Measurements from ENCODE around the gene HMX1. TPM values are rescaled to one million over a fixed set of nuclear protein-coding genes. Genes with fewer than 3 reads are reported as not detected.

Gene HMX1
- total RNA-seq, 1 donor from 2014 or later, result not detected

GRCh38 chr4:8869002-8869897 is 2.4 kb downstream of the HMX1 start:
- DNase-seq (ENCODE audit: low read depth, low spot score), result no peak

DNA sequence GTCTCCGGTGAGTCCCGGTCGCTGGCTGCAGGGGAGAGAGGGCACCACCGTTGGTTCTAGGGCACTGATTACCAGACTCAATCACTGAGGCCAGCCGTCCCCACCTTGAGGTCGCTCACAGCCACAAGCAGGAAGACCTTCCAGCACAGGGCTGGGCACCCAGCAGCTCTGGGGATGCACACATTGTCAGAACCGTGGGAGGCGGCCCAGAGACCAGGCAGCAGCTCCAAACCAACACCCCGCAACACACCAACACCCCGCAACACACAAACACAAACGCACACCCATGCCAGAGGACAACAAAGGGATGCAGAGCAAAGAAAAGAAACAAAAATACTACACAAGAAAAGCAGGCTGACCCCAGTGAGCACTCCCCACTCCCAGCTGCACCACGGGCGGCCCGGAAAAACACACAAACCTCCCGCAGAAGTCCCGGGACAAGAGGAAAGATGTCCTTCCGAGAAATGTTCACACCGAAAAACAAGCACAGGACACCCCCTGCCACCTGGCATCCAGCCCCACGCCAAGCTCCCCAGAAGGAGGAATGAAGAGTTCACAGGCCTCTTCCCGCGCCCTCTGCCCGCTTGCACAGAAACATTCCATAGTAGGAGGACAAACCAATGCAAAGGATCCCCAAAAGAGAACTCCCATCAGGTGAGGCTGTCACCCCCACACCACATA is 3.2 kb downstream of the HMX1 start:
- no peak for DNase-seq (ENCODE audit: low read depth, low spot score)

- DNase-seq (ENCODE audit: low read depth, low spot score), result no peak
These were observed 3.9 kb downstream of the HMX1 start for GRCh38 chr4:8867624-8868320.

DNA sequence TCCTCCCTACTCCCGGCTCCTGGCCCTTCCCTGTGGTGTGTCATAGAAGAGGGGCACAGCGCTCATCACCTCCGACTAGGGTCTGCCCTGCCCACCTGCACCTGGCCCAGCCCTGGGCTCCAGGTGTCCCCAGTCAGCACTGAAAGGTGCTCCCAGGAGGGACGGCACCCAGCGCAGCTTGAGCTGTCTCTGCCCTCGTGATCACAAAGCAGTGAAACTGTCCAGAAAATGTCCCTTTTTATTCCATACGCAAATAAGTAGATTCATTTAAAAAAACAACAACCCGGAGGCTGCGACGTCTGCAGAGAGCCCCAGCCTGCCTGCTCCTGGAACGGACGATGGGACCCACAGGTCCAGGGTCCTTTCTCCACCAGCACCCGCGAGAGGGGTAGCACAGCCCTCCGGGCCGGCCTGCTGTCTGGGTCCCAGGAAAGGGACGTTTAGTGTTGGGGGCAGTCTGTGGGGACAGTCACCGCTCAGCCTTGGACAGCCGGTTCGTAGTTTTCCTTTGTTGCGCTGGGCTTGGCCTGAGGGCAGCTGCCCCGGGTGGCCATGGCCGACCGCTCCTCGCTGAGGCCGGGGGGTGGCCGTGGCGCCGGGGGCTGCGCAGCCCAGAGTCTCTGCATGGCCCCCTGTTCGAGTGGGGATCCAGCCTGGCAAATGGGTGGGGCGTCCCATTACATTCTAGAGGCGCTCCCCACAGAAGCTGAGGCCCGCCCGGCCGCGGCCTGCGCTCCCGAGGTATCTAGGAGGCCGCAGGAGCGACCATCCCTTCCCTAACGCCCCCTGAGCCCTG is 4.6 kb downstream of the HMX1 start:
- DNase-seq (ENCODE audit: low read depth, low spot score), result no peak

DNA sequence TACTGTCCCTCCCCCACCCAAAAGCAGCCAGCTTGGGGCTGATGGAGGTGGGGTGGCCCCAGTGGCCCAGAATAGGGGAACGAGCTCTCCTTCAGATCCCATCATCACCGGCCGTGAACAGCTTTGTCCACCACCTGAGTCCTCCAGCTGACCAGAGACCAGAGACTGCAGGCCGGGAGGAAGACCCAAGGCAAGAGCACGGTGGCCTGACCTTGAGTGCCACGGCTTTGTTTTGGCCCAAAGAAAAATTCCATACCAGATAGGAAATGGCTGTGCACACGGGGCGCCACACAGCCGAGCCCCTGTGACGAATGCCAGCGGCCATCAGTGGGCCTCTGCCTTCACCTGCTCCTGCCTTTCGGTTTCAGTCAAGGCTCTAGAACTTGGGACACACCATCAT is 5.2 kb downstream of the HMX1 start:
- no peak for DNase-seq (ENCODE audit: low read depth, low spot score)

- no peak for DNase-seq (ENCODE audit: low read depth, low spot score)
These were observed 5.8 kb downstream of the HMX1 start for GRCh38 chr4:8865681-8866310.

DNA sequence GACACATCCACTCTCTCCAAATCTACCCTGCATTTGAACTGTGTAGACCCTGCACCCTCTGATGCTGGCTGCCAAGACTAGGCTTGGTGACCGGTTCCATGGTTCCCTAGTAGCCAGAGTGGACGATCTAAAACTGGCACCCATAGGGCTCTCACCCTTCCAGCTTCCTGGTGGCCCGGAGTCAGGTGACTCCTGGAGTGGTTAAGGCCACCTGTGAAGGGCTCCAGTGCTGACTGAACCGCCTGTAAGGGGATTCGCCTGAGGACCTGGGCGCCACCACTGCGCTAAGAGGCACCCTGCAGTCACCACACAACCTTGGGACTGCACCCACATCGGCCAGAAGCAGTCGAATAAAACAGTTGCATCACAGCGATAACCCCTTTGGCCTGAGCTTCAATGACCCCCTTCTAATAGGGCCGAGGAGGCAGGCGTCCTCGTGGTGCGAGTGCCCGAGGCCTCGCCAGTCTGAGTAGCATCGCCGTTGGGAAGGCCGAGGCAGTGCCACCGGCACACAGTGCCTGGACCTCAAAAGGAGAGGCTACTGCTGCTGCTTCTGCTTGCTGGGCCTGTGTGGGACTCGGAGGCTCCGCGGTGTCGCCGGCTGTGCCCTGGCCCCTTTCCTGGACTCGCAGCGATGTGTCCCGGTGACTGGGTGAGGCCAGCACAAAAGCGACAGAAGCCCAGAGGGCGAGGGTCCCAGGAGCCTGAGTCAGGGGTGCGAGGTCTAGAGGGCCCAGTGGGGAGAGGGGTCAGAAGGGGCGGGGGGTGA is 6.5 kb downstream of the HMX1 start:
- DNase-seq (ENCODE audit: low read depth, low spot score), result no peak

DNA sequence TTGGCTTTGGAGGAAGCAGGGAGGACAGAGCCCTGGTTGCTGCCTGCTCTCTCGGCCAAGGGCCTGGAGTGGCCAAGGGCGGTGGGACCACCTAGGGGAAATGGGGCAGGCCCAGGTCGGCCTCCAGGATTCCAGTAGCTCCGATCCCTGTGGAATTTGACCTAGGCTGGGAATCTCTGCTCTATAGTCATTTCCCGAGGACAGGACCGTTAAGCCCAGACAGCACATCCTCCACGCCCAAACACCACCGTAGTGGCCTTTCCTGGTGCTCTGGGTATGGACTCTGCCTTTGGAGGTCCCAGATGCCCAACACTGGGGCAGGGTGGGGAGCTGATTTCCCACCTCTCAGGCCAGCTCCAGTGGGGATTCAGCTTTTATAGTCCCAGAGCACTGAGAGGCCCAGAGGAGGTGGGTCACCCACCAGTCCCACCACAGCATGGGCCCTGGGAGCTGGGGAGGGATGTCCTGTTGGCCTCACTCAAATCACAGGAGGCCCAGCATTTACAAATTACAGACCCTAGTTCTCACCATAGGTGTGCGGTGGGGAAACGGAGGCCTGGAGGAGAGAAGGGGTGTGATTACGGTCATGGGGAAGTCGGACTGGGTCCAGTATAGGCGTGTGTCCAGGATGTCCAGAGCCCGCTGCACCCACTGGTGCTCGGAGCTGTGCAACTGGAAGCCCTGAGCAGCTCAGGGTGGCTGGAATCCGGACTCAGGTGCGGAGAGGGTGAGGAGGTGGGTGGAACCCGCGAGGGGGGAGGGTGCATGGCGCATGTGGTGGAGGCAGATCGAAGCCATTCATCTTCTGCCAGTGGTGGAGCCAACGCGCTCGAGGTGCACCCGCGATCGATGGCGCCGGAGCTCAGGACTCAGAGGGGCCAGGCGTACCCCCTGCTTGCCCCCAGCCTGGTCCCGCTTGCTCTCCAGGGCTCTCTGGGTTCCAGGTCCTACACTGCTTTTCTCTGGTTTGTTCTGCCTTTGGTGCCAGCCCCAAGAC is 7.7 kb downstream of the HMX1 start:
- DNase-seq (ENCODE audit: low read depth, low spot score), result no peak

- DNase-seq (ENCODE audit: low read depth, low spot score), result no peak
These were observed 8.6 kb downstream of the HMX1 start for GRCh38 chr4:8862800-8863685.

DNA sequence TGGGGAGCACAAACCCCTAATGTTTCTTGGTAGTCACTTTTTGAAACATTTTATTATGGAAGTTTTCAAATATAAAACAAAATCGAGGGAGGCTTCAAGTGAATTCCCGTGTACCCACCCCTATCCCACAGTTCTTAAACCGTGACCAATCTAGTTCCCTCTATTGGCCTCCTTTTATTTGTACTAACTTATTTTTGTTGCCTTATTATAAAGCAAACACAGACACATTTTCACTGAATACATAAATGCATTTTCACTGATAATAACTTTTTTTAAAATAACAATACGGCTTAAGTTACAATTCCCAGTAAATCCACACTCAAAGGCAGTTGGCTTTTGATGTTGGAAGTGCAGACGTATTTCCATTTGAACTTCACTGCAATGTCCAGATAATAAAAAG is 9.3 kb downstream of the HMX1 start:
- no peak for DNase-seq (ENCODE audit: low read depth, low spot score)

GRCh38 chr4:8861576-8862295 is 9.9 kb downstream of the HMX1 start:
- no peak for DNase-seq (ENCODE audit: low read depth, low spot score)

GRCh38 chr4:8860892-8861575 is 10.6 kb downstream of the HMX1 start:
- no peak for DNase-seq (ENCODE audit: low read depth, low spot score)

DNA sequence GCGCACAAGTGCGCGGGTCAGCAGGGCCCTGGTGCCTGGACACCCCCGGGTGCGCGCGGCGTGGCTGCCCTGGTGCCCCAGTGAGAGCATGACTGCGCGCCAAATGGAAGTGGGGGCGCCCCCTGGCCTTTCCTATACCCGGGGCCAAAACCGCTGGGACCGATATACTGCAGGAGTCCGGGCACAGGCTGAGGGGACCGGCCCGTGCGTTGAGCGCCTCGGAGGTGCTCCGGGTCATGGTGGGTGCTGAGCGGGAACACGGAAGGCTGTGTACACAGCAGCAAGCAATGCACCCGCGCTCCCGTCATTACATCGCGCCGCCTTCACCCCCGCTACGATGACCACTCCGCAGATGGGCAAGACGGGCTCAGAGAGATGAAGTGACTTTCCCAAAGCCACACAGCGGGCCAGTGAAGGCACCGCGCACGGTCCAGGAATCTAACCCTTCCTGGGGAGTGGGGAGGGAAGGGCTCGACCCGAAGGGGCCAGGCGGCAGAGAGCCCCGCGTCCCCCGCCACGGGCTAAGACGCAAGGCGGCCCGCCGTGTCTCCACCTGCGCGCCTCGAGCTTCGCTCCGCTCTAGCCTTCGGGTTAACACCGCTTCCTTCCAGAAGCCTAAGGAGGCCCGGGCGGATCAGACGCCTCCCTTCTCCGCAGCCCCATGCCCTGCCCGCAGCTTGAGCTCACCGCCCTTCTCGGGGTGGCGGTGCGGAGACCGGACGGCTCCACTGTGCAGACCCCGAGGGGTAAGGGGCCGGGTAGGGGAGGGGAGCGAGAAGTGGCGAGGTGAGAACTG is 11.3 kb downstream of the HMX1 start:
- no peak for DNase-seq (ENCODE audit: low read depth, low spot score)

- no peak for DNase-seq (ENCODE audit: low read depth, low spot score)
These were observed 12.0 kb downstream of the HMX1 start for GRCh38 chr4:8859550-8860095.

GRCh38 chr4:8858701-8859210 is 12.9 kb downstream of the HMX1 start:
- DNase-seq (ENCODE audit: low read depth, low spot score), result no peak

Measured in pulmonary artery endothelial cell (primary cell).